ENCODE measurements around the gene SMCHD1.

SMCHD1 gene

GRCh38 chr18:2845172-2845571 lies 189.6 kb downstream of the SMCHD1 start:
- Histone ChIP-seq H3K4me3 (ENCODE audit: low read depth in 1 of 2, low read length in 2 of 2) (no peak overlapping the region), H3K79me2 (ENCODE audit: insufficient read depth, low read length) (no peaks in the 10 kb centered on the region), H2AFZ (ENCODE audit: low read depth, low read length) (no peak overlapping the region), H3K9ac (ENCODE audit: low read depth, low read length) (no peak overlapping the region), H3K4me2 (ENCODE audit: insufficient read depth, low read length) (no peak overlapping the region), H3K9me3 (ENCODE audit: insufficient read depth, low read length, severe bottlenecking) (no peaks in the 10 kb centered on the region), H3K36me3 (ENCODE audit: insufficient read depth, low read length) (no peaks in the 10 kb centered on the region), H3K27ac (ENCODE audit: low read length) (no peak overlapping the region), H3K27me3 (ENCODE audit: insufficient read depth, low read length, poor library complexity) (peaks cover 18% of the 10 kb centered on the region), H3K4me1 (ENCODE audit: insufficient read depth, low read length) (no peaks in the 10 kb centered on the region), H4K20me1 (ENCODE audit: insufficient read depth, low read length) (no peaks in the 10 kb centered on the region)
- DNase-seq (no peak), ATAC-seq (ENCODE audit: insufficient read depth, low read depth) (no peak)
- TF ChIP-seq CTCF (IDR thresholded peaks at IDR 0.05; ENCODE audit: borderline replicate concordance, extremely low read depth, low read length, poor library complexity, severe bottlenecking) (no peak), EZH2 (IDR thresholded peaks at IDR 0.05; ENCODE audit: borderline replicate concordance, low read depth, low read length, severe bottlenecking) (no peak)

GRCh38 chr18:2846636-2847316 lies 191.2 kb downstream of the SMCHD1 start, which contains the start of gene EMILIN2:
Gene EMILIN2, plus strand, starts transcription at chr18:2847006. Its CDS starts 183 bp downstream, at chr18:2847189.
- no peak for ATAC-seq (ENCODE audit: insufficient read depth, low read depth)
- Histone ChIP-seq H3K36me3 (ENCODE audit: insufficient read depth, low read length) (no peaks in the 10 kb centered on the region), H3K4me3 (ENCODE audit: low read depth in 1 of 2, low read length in 2 of 2) (no peak within 1 kb of the TSS), H3K9me3 (ENCODE audit: insufficient read depth, low read length, severe bottlenecking) (no peaks in the 10 kb centered on the region), H2AFZ (ENCODE audit: low read depth, low read length) (no peak within 1 kb of the TSS), H3K27me3 (ENCODE audit: insufficient read depth, low read length, poor library complexity) (peaks cover 24% of the 10 kb centered on the region), H3K27ac (ENCODE audit: low read length) (no peak within 1 kb of the TSS), H3K9ac (ENCODE audit: low read depth, low read length) (no peak within 1 kb of the TSS), H3K4me1 (ENCODE audit: insufficient read depth, low read length) (no peaks in the 10 kb centered on the region), H4K20me1 (ENCODE audit: insufficient read depth, low read length) (no peaks in the 10 kb centered on the region), H3K4me2 (ENCODE audit: insufficient read depth, low read length) (no peak within 1 kb of the TSS), H3K79me2 (ENCODE audit: insufficient read depth, low read length) (no peaks in the 10 kb centered on the region)
- TF ChIP-seq EZH2 (IDR thresholded peaks at IDR 0.05; ENCODE audit: borderline replicate concordance, low read depth, low read length, severe bottlenecking): no peak
- DNase-seq: no peak

DNA sequence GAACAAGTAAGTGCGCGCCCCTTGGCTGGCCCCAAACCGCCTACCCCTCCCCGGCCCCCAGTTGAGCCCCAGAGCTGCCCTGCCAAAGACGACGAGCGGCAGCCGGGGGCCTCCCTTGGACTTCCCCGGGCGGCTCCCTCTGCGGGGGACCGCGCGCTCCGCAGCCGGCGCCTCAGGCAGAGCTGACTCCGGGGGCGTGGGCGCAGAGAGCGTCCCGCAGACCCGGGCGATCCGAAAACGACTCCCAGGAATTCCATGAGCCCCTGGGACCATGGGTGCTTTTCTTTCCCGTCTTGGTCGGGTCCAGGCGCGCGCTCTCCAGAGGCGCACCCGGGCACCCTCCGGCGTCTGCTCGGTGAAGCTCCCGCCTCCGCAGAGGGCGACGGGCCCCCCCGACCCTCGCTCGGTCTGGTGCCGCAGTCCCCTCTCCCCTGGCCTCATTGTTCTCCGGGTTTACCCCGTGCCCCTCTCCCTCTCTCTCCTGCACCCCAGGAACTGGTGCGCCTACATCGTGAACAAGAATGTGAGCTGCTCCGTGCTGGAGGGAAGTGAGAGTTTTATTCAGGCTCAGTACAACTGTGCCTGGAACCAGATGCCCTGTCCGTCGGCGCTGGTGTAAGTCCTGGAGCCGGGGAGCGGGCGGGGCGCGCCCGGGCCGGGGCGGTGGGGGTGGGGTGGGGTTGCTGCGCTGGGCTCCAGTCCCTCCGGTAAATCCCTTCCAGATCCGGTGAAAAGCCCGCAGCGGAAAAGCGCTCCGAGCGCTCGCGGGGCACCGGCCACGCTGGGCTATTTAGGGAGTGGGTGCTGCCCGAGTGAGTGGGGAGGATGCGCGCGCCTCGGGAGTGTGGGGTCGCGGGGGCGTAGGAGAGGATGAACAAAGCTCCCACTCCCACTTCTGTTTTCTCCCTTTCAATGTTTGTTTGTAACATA lies 192.1 kb downstream of the SMCHD1 start:
- DNase-seq (no peak), ATAC-seq (ENCODE audit: insufficient read depth, low read depth) (no peak)
- Histone ChIP-seq H3K9ac (ENCODE audit: low read depth, low read length) (no peak overlapping the region), H3K79me2 (ENCODE audit: insufficient read depth, low read length) (no peaks in the 10 kb centered on the region), H3K4me2 (ENCODE audit: insufficient read depth, low read length) (no peak overlapping the region), H2AFZ (ENCODE audit: low read depth, low read length) (no peak overlapping the region), H3K27me3 (ENCODE audit: insufficient read depth, low read length, poor library complexity) (peaks cover 24% of the 10 kb centered on the region), H3K27ac (ENCODE audit: low read length) (no peak overlapping the region), H4K20me1 (ENCODE audit: insufficient read depth, low read length) (no peaks in the 10 kb centered on the region), H3K9me3 (ENCODE audit: insufficient read depth, low read length, severe bottlenecking) (no peaks in the 10 kb centered on the region), H3K36me3 (ENCODE audit: insufficient read depth, low read length) (no peaks in the 10 kb centered on the region), H3K4me1 (ENCODE audit: insufficient read depth, low read length) (no peaks in the 10 kb centered on the region), H3K4me3 (ENCODE audit: low read depth in 1 of 2, low read length in 2 of 2) (no peak overlapping the region)
- no peak for TF ChIP-seq CTCF (IDR thresholded peaks at IDR 0.05; ENCODE audit: borderline replicate concordance, extremely low read depth, low read length, poor library complexity, severe bottlenecking)
- TF ChIP-seq EZH2 (IDR thresholded peaks at IDR 0.05; ENCODE audit: borderline replicate concordance, low read depth, low read length, severe bottlenecking): no peak

Measured in DND-41 (cell line).